Anterior cingulate cortex (tissue), 58 donors: ENCODE measurements around the gene GPR176.

Experiments used
- DNase-seq, 58 donors: peaks; one replicate each; lab custom pipeline; 2025; lab: John Stamatoyannopoulos, UW

GPR176 gene

GRCh38 chr15:39892418-39892817 is 27.6 kb downstream of the GPR176 start:
- DNase-seq: peak in 1 of 58 donors; percentile 2

- no peak for DNase-seq
Observed at GRCh38 chr15:39890621-39891020, 29.4 kb downstream of the GPR176 start.

GRCh38 chr15:39889601-39890000 is 30.5 kb downstream of the GPR176 start:
- DNase-seq: no peak

GRCh38 chr15:39888809-39889208 is 31.3 kb downstream of the GPR176 start:
- no peak for DNase-seq

- DNase-seq: no peak
Observed at GRCh38 chr15:39888243-39888642, 31.8 kb downstream of the GPR176 start.

GRCh38 chr15:39887832-39888231 is 32.2 kb downstream of the GPR176 start:
- DNase-seq: peak in 6 of 58 donors; percentile 0 to 9 (median 6)

- DNase-seq: no peak
Observed at GRCh38 chr15:39887211-39887610, 32.9 kb downstream of the GPR176 start.

- no peak for DNase-seq
Observed at GRCh38 chr15:39886418-39886817, 33.6 kb downstream of the GPR176 start.

- no peak for DNase-seq
Observed at GRCh38 chr15:39885099-39885777, 34.8 kb downstream of the GPR176 start.

GRCh38 chr15:39884351-39884750 is 35.7 kb downstream of the GPR176 start:
- no peak for DNase-seq

GRCh38 chr15:39882602-39883001 is 37.5 kb downstream of the GPR176 start:
- no peak for DNase-seq

GRCh38 chr15:39881790-39882189 is 38.3 kb downstream of the GPR176 start:
- DNase-seq: no peak

GRCh38 chr15:39880718-39881387 is 39.2 kb downstream of the GPR176 start:
- DNase-seq: no peak

- no peak for DNase-seq
Observed at GRCh38 chr15:39878406-39878785, 41.7 kb downstream of the GPR176 start.

GRCh38 chr15:39874890-39875549 is 45.0 kb downstream of the GPR176 start:
- DNase-seq: peak in 2 of 58 donors; percentile 1 to 6

GRCh38 chr15:39873978-39874377 is 46.1 kb downstream of the GPR176 start:
- no peak for DNase-seq

GRCh38 chr15:39870537-39870936 is 49.5 kb downstream of the GPR176 start:
- no peak for DNase-seq

- DNase-seq: peak in 1 of 58 donors; percentile 5
Observed at GRCh38 chr15:39869858-39870515, 50.1 kb downstream of the GPR176 start.

GRCh38 chr15:39869254-39869653 is 50.8 kb downstream of the GPR176 start:
- no peak for DNase-seq

GRCh38 chr15:39868396-39868795 is 51.7 kb downstream of the GPR176 start:
- DNase-seq: no peak

- no peak for DNase-seq
Observed at GRCh38 chr15:39864116-39864515, 56.0 kb downstream of the GPR176 start.
